ENCODE measurements around the gene IRF1. TPM values are rescaled to one million over a fixed set of nuclear protein-coding genes. Genes with fewer than 3 reads are reported as not detected.

The IRF1 gene
- polyA plus RNA-seq, 3 donors, result 125 to 363 (median 129) TPM

GRCh38 chr5:132463811-132464155 lies 26.8 kb downstream of the IRF1 start:
- H3K9me3 Mint-ChIP-seq, result peaks cover under 1 to 3% (median 1%) of the 10 kb centered on the region in 7 donors
- H3K9me3 ChIP-seq (replicated peaks in 1 of 2; ENCODE audit: control insufficient read depth in 1 of 2, insufficient read depth in 1 of 2, low read length in 2 of 2), result no peaks in the 10 kb centered on the region
- H3K27me3 ChIP-seq (ENCODE audit: control insufficient read depth in 2 of 2, insufficient read depth in 2 of 2, low read length in 2 of 2), result no peaks in the 10 kb centered on the region
- H3K36me3 Mint-ChIP-seq, result peaks cover 30 to 32% of the 10 kb centered on the region in 2 donors
- no peaks in the 10 kb centered on the region for H4K20me1 ChIP-seq (ENCODE audit: insufficient read depth, low read length)
- H3K4me2 ChIP-seq (replicated peaks; ENCODE audit: extremely low read depth, low read length, poor library complexity, severe bottlenecking), result peak overlapping the region; percentile 69
- peaks cover 99 to 100% of the 10 kb centered on the region in 2 donors for H3K4me1 ChIP-seq (ENCODE audit: control insufficient read depth in 1 of 2, insufficient read depth in 2 of 2, low read length in 2 of 2)
- DNase-seq, result no peak
- peaks cover 26% of the 10 kb centered on the region for H3K79me2 ChIP-seq (ENCODE audit: insufficient read depth, low read length)
- intact Hi-C loops (cut with micrococcal nuclease), result loop anchor here (5.0 kb wide), 2 partner anchors 34 to 36 kb away; no protein-coding TSS in a partner anchor
- peak overlapping the region in 1 of 3 experiments; percentile 67 for H3K4me3 ChIP-seq (replicated peaks in 1 of 3; ENCODE audit: low read depth in 2 of 3, low read length in 3 of 3)
- no peak overlapping the region for H2AFZ ChIP-seq (ENCODE audit: insufficient read depth, low read depth, low read length, poor library complexity, severe bottlenecking)
- H3K9ac ChIP-seq (ENCODE audit: insufficient read depth, low read length, poor library complexity, severe bottlenecking), result no peak overlapping the region
- H3K27me3 Mint-ChIP-seq (ENCODE audit: low read depth in 3 of 3), result peaks cover 0 to 5% (median 0%) of the 10 kb centered on the region in 3 donors
- no peaks in the 10 kb centered on the region for H3K36me3 ChIP-seq (replicated peaks in 1 of 2; ENCODE audit: control insufficient read depth in 1 of 2, insufficient read depth in 2 of 2, low read length in 2 of 2)
- peak overlapping the region; percentile 58 to 85 for H3K4me3 Mint-ChIP-seq
- TF ChIP-seq, protein P1, sequence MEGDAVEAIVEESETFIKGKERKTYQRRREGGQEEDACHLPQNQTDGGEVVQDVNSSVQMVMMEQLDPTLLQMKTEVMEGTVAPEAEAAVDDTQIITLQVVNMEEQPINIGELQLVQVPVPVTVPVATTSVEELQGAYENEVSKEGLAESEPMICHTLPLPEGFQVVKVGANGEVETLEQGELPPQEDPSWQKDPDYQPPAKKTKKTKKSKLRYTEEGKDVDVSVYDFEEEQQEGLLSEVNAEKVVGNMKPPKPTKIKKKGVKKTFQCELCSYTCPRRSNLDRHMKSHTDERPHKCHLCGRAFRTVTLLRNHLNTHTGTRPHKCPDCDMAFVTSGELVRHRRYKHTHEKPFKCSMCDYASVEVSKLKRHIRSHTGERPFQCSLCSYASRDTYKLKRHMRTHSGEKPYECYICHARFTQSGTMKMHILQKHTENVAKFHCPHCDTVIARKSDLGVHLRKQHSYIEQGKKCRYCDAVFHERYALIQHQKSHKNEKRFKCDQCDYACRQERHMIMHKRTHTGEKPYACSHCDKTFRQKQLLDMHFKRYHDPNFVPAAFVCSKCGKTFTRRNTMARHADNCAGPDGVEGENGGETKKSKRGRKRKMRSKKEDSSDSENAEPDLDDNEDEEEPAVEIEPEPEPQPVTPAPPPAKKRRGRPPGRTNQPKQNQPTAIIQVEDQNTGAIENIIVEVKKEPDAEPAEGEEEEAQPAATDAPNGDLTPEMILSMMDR (IDR thresholded peaks at IDR 0.05), result no peak
- H3K4me1 Mint-ChIP-seq, result peaks cover 100% of the 10 kb centered on the region
- H3K27ac ChIP-seq (ENCODE audit: low read depth in 1 of 2, low read length in 2 of 2), result peak overlapping the region; percentile 53 to 84
- 2% methylated on average over 3 of the region's 5 CpGs for WGBS (ENCODE audit: insufficient coverage)
- H3K27ac Mint-ChIP-seq, result peak overlapping the region; percentile 91 to 98 (median 96)

- 95% methylated on average over 3 of the region's 10 CpGs for WGBS (ENCODE audit: insufficient coverage)
- no peak overlapping the region for H3K4me3 ChIP-seq (replicated peaks in 1 of 3; ENCODE audit: low read depth in 2 of 3, low read length in 3 of 3)
- no peaks in the 10 kb centered on the region for H4K20me1 ChIP-seq (ENCODE audit: insufficient read depth, low read length)
- no peak overlapping the region for H3K4me2 ChIP-seq (replicated peaks; ENCODE audit: extremely low read depth, low read length, poor library complexity, severe bottlenecking)
- intact Hi-C loops (cut with micrococcal nuclease), result loop anchor here (5.0 kb wide), 2 partner anchors 34 to 36 kb away; no protein-coding TSS in a partner anchor
- no peak overlapping the region for H3K9ac ChIP-seq (ENCODE audit: insufficient read depth, low read length, poor library complexity, severe bottlenecking)
- no peaks in the 10 kb centered on the region for H3K27me3 ChIP-seq (ENCODE audit: control insufficient read depth in 2 of 2, insufficient read depth in 2 of 2, low read length in 2 of 2)
- no peak overlapping the region for H3K27ac ChIP-seq (ENCODE audit: low read depth in 1 of 2, low read length in 2 of 2)
- H3K27ac Mint-ChIP-seq, result peak overlapping the region in 4 of 7 donors; percentile 46 to 92 (median 69)
- no peak overlapping the region for H2AFZ ChIP-seq (ENCODE audit: insufficient read depth, low read depth, low read length, poor library complexity, severe bottlenecking)
- H3K4me3 Mint-ChIP-seq, result no peak overlapping the region
- DNase-seq, result no peak
- peaks cover 99 to 100% of the 10 kb centered on the region in 2 donors for H3K4me1 ChIP-seq (ENCODE audit: control insufficient read depth in 1 of 2, insufficient read depth in 2 of 2, low read length in 2 of 2)
- H3K36me3 Mint-ChIP-seq, result peaks cover 26 to 32% of the 10 kb centered on the region in 2 donors
- no peaks in the 10 kb centered on the region for H3K36me3 ChIP-seq (replicated peaks in 1 of 2; ENCODE audit: control insufficient read depth in 1 of 2, insufficient read depth in 2 of 2, low read length in 2 of 2)
- peaks cover 100% of the 10 kb centered on the region for H3K4me1 Mint-ChIP-seq
- no peaks in the 10 kb centered on the region for H3K9me3 ChIP-seq (replicated peaks in 1 of 2; ENCODE audit: control insufficient read depth in 1 of 2, insufficient read depth in 1 of 2, low read length in 2 of 2)
- peaks cover 0 to 2% (median 0%) of the 10 kb centered on the region in 7 donors for H3K9me3 Mint-ChIP-seq
- peaks cover 26% of the 10 kb centered on the region for H3K79me2 ChIP-seq (ENCODE audit: insufficient read depth, low read length)
- TF ChIP-seq, protein P1 (IDR thresholded peaks at IDR 0.05), result no peak
- peaks cover 0 to 4% (median 0%) of the 10 kb centered on the region in 3 donors for H3K27me3 Mint-ChIP-seq (ENCODE audit: low read depth in 3 of 3)
Measured at GRCh38 chr5:132462856-132463745, 27.5 kb downstream of the IRF1 start.
